ENCODE results near the gene CRB3.

GRCh38 chr19:6509118-6509971 lies 45.3 kb downstream of the CRB3 start:
- no peak for TF ChIP-seq CTCF (conservative IDR thresholded peaks at IDR 0.05 in 1 of 2, IDR thresholded peaks at IDR 0.05 in 1 of 2; ENCODE audit: low read depth in 1 of 2, low read length in 2 of 2)
- TF ChIP-seq EZH2 (IDR thresholded peaks at IDR 0.05; ENCODE audit: low read length, missing control alignments), result no peak
